GM23338 (cell line): Measurements from ENCODE around the gene PSTK. TPM values are rescaled to one million over a fixed set of nuclear protein-coding genes. Genes with fewer than 3 reads are reported as not detected.

Source experiments
- ATAC-seq: fragments of 200-7000 bp; cut with Tn5 transposase; 3 replicates; pipeline ENCODE4 v1.9.1; 2020
- DNase-seq: peaks from one replicate; pipeline ENCODE4 v3.0.0-alpha.2; 2015; ENCODE audit warnings: low spot score
- H2AFZ ChIP-seq: fragments of 200-600 bp; sonication (generic); 2 replicates; pipeline ENCODE4 v1.8.0; 2016; ENCODE audit warnings: antibody characterized with exemption, mild to moderate bottlenecking, moderate library complexity
- H3F3A ChIP-seq: fragments of 200-600 bp; sonication (generic); replicated peaks from 2 replicates; pipeline ENCODE4 v1.8.0; 2017; ENCODE audit warnings: antibody characterized with exemption, mixed run types, low read depth
- H3K27ac ChIP-seq: fragments of 200-600 bp; sonication (generic); 2 replicates; pipeline ENCODE4 v1.6.1; 2016; ENCODE audit warnings: low read depth
- H3K27me3 ChIP-seq: fragments of 200-600 bp; sonication (generic); 2 replicates; pipeline ENCODE4 v1.8.0; 2016; ENCODE audit warnings: mild to moderate bottlenecking, mixed run types, moderate library complexity; ENCODE audit not compliant: insufficient read depth
- H3K36me3 ChIP-seq: fragments of 200-600 bp; sonication (generic); 2 replicates; pipeline ENCODE4 v1.8.0; 2016; ENCODE audit warnings: mild to moderate bottlenecking; ENCODE audit not compliant: insufficient read depth
- H3K4me1 ChIP-seq: fragments of 200-600 bp; sonication (generic); 2 replicates; pipeline ENCODE4 v1.8.0; 2016; ENCODE audit warnings: mild to moderate bottlenecking, moderate library complexity; ENCODE audit not compliant: insufficient read depth
- H3K4me2 ChIP-seq: fragments of 200-600 bp; sonication (generic); 2 replicates; pipeline ENCODE4 v1.7.1; 2017; ENCODE audit warnings: mixed run types
- H3K4me3 ChIP-seq: fragments of 200-600 bp; sonication (generic); 2 replicates; pipeline ENCODE4 v1.6.1; 2016; ENCODE audit warnings: mixed run types
- H3K79me2 ChIP-seq: fragments of 200-600 bp; sonication (generic); replicated peaks from 2 replicates; pipeline ENCODE4 v1.8.0; 2017; ENCODE audit warnings: mild to moderate bottlenecking; ENCODE audit not compliant: insufficient read depth
- H3K9me2 ChIP-seq: fragments of 200-600 bp; sonication (generic); 2 replicates; pipeline ENCODE4 v1.8.0; 2017; ENCODE audit not compliant: insufficient read depth
- H4K20me1 ChIP-seq: fragments of 200-600 bp; sonication (generic); replicated peaks from 2 replicates; pipeline ENCODE4 v1.8.0; 2017; ENCODE audit warnings: mild to moderate bottlenecking; ENCODE audit not compliant: insufficient read depth
- H3K27ac Mint-ChIP-seq: 2 replicates; pipeline ENCODE4 v1.8.0; 2020; ENCODE audit warnings: inconsistent platforms, mild to moderate bottlenecking, moderate library complexity, mixed read lengths
- H3K27me3 Mint-ChIP-seq: 3 replicates; pipeline ENCODE4 v1.8.0; 2022; ENCODE audit warnings: low read depth, mild to moderate bottlenecking, moderate library complexity, mixed read lengths, inconsistent platforms; ENCODE audit not compliant: insufficient read depth, poor library complexity
- H3K36me3 Mint-ChIP-seq: 3 replicates; pipeline ENCODE4 v1.8.0; 2021; ENCODE audit warnings: low read depth, mild to moderate bottlenecking, inconsistent platforms, moderate library complexity, mixed read lengths
- H3K4me1 Mint-ChIP-seq: 3 replicates; pipeline ENCODE4 v1.8.0; 2020; ENCODE audit warnings: mild to moderate bottlenecking, inconsistent platforms, mixed read lengths
- H3K4me3 Mint-ChIP-seq: 3 replicates; pipeline ENCODE4 v1.8.0; 2021; ENCODE audit warnings: moderate library complexity, mild to moderate bottlenecking, inconsistent platforms, mixed read lengths
- H3K9me3 Mint-ChIP-seq: 3 replicates; pipeline ENCODE4 v1.8.0; 2020; ENCODE audit warnings: moderate library complexity, mild to moderate bottlenecking, inconsistent platforms, mixed read lengths
- CREB1 ChIP-seq: fragments of 250-450 bp; sonication (Bioruptor Pico); IDR thresholded peaks from 2 replicates; pipeline ENCODE4 v1.5.0; 2020; ENCODE audit warnings: low read depth, mild to moderate bottlenecking, moderate library complexity
- ETS1 ChIP-seq: IDR thresholded peaks from 2 replicates; pipeline ENCODE4 v1.6.1; 2016; ENCODE audit warnings: antibody characterized with exemption
- EZH2 ChIP-seq: fragments of 200-600 bp; sonication (generic); IDR thresholded peaks from one replicate; pipeline ENCODE4 v1.8.0; 2017; ENCODE audit warnings: antibody characterized with exemption, mild to moderate bottlenecking, low read depth; ENCODE audit not compliant: unreplicated experiment
- EZH2phosphoT487 ChIP-seq: fragments of 200-600 bp; sonication (generic); IDR thresholded peaks from one replicate; pipeline ENCODE4 v1.8.1; 2018; ENCODE audit warnings: antibody characterized with exemption; ENCODE audit not compliant: unreplicated experiment
- NANOG ChIP-seq: IDR thresholded peaks from 2 replicates; pipeline ENCODE4 v1.6.1; 2016; ENCODE audit warnings: antibody characterized with exemption, borderline replicate concordance
- POLR2AphosphoS5 ChIP-seq: IDR thresholded peaks from 2 replicates; pipeline ENCODE4 v1.6.1; 2016; ENCODE audit warnings: antibody characterized with exemption, low read depth
- STAT1 ChIP-seq: IDR thresholded peaks from one replicate; pipeline ENCODE4 v1.6.1; 2016; ENCODE audit warnings: antibody characterized with exemption; ENCODE audit not compliant: unreplicated experiment
- ZNF114 ChIP-seq: fragments of 250-450 bp; sonication (Bioruptor Pico); IDR thresholded peaks from 2 replicates; pipeline ENCODE4 v1.5.0; 2020; ENCODE audit warnings: mild to moderate bottlenecking, moderate library complexity
- ZNF331 ChIP-seq: fragments of 250-450 bp; sonication (Bioruptor Pico); IDR thresholded peaks from 2 replicates; pipeline ENCODE4 v1.5.0; 2020; ENCODE audit warnings: low read depth, mild to moderate bottlenecking, moderate library complexity
- polyA plus RNA-seq: library from polyadenylated mRNA; unstranded; fragments of >200 nt; fragmentation: Nextera tagmentation; extraction: Ambion mirVana; gene quantifications from 2 replicates; pipeline ENCODE4 v1.2.1, GENCODE V29; 2016
- total RNA-seq: library from RNA; depleted of rRNA; stranded (reverse); fragments of >200 nt; shearing (Covaris generic); gene quantifications from 2 replicates; pipeline ENCODE4 v1.2.3, GENCODE V29; 2014
- TF ChIP-seq, protein P1 (sequence below): fragments of 250-450 bp; sonication (Bioruptor Pico); IDR thresholded peaks from 2 replicates; pipeline ENCODE4 v1.5.0; 2020; ENCODE audit warnings: mild to moderate bottlenecking, moderate library complexity
- TF ChIP-seq, protein P2 (sequence below), 2 experiments: fragments of 200-600 bp in 1 of 2; sonication (generic) in 1 of 2; conservative IDR thresholded peaks; 2 replicates each; pipeline versions ENCODE4 v1.5.1 to v1.6.1; 2016 to 2017; ENCODE audit warnings: antibody characterized with exemption in 2 of 2, low read depth in 2 of 2, mild to moderate bottlenecking in 2 of 2, moderate library complexity in 1 of 2

The PSTK gene
- total and polyA plus RNA-seq, 2 experiments from 2014 or later: 2.3 to 9.3 TPM

- H3K4me1 Mint-ChIP-seq: peaks cover 29% of the 10 kb centered on the region
- H3K27me3 Mint-ChIP-seq: peaks cover 33% of the 10 kb centered on the region
- Histone ChIP-seq H4K20me1 (no peaks in the 10 kb centered on the region; the same call in 1 of the 2 replicates), H3K79me2 (peaks cover 51% of the 10 kb centered on the region), H3K36me3 (no peaks in the 10 kb centered on the region), H3K27me3 (peaks cover 26% of the 10 kb centered on the region), H3K4me2 (peak within 1 kb of the TSS; percentile 96), H3K4me3 (peak within 1 kb of the TSS; percentile 98), H3K4me1 (peaks cover 13% of the 10 kb centered on the region), H3K27ac (peak within 1 kb of the TSS; percentile 88; the same call in 1 of the 2 replicates), H3K9me2 (no peaks in the 10 kb centered on the region), H3F3A (no peaks in the 10 kb centered on the region), H2AFZ (peak within 1 kb of the TSS; percentile 92)
- ATAC-seq (peak; percentile 95), DNase-seq (peak; percentile 99)
- H3K4me3 Mint-ChIP-seq: peak within 1 kb of the TSS; percentile 96
- H3K9me3 Mint-ChIP-seq: no peaks in the 10 kb centered on the region; the same call in 2 of the 3 replicates
- TF ChIP-seq EZH2: no peak
- TF ChIP-seq CREB1 (CRISPR knock-in tag): peak; percentile 80
- TF ChIP-seq, protein P1, sequence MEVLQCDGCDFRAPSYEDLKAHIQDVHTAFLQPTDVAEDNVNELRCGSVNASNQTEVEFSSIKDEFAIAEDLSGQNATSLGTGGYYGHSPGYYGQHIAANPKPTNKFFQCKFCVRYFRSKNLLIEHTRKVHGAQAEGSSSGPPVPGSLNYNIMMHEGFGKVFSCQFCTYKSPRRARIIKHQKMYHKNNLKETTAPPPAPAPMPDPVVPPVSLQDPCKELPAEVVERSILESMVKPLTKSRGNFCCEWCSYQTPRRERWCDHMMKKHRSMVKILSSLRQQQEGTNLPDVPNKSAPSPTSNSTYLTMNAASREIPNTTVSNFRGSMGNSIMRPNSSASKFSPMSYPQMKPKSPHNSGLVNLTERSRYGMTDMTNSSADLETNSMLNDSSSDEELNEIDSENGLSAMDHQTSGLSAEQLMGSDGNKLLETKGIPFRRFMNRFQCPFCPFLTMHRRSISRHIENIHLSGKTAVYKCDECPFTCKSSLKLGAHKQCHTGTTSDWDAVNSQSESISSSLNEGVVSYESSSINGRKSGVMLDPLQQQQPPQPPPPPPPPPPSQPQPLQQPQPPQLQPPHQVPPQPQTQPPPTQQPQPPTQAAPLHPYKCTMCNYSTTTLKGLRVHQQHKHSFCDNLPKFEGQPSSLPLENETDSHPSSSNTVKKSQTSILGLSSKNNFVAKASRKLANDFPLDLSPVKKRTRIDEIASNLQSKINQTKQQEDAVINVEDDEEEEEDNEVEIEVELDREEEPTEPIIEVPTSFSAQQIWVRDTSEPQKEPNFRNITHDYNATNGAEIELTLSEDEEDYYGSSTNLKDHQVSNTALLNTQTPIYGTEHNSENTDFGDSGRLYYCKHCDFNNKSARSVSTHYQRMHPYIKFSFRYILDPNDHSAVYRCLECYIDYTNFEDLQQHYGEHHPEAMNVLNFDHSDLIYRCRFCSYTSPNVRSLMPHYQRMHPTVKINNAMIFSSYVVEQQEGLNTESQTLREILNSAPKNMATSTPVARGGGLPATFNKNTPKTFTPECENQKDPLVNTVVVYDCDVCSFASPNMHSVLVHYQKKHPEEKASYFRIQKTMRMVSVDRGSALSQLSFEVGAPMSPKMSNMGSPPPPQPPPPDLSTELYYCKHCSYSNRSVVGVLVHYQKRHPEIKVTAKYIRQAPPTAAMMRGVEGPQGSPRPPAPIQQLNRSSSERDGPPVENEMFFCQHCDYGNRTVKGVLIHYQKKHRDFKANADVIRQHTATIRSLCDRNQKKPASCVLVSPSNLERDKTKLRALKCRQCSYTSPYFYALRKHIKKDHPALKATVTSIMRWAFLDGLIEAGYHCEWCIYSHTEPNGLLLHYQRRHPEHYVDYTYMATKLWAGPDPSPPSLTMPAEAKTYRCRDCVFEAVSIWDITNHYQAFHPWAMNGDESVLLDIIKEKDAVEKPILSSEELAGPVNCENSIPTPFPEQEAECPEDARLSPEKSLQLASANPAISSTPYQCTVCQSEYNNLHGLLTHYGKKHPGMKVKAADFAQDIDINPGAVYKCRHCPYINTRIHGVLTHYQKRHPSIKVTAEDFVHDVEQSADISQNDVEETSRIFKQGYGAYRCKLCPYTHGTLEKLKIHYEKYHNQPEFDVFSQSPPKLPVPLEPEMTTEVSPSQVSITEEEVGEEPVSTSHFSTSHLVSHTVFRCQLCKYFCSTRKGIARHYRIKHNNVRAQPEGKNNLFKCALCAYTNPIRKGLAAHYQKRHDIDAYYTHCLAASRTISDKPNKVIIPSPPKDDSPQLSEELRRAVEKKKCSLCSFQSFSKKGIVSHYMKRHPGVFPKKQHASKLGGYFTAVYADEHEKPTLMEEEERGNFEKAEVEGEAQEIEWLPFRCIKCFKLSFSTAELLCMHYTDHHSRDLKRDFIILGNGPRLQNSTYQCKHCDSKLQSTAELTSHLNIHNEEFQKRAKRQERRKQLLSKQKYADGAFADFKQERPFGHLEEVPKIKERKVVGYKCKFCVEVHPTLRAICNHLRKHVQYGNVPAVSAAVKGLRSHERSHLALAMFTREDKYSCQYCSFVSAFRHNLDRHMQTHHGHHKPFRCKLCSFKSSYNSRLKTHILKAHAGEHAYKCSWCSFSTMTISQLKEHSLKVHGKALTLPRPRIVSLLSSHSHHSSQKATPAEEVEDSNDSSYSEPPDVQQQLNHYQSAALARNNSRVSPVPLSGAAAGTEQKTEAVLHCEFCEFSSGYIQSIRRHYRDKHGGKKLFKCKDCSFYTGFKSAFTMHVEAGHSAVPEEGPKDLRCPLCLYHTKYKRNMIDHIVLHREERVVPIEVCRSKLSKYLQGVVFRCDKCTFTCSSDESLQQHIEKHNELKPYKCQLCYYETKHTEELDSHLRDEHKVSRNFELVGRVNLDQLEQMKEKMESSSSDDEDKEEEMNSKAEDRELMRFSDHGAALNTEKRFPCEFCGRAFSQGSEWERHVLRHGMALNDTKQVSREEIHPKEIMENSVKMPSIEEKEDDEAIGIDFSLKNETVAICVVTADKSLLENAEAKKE: no peak
- no peak for TF ChIP-seq NANOG
- no peak for TF ChIP-seq STAT1
- no peak for TF ChIP-seq ZNF331 (CRISPR knock-in tag)
- TF ChIP-seq POLR2AphosphoS5: peak; percentile 89
- TF ChIP-seq, protein P2, sequence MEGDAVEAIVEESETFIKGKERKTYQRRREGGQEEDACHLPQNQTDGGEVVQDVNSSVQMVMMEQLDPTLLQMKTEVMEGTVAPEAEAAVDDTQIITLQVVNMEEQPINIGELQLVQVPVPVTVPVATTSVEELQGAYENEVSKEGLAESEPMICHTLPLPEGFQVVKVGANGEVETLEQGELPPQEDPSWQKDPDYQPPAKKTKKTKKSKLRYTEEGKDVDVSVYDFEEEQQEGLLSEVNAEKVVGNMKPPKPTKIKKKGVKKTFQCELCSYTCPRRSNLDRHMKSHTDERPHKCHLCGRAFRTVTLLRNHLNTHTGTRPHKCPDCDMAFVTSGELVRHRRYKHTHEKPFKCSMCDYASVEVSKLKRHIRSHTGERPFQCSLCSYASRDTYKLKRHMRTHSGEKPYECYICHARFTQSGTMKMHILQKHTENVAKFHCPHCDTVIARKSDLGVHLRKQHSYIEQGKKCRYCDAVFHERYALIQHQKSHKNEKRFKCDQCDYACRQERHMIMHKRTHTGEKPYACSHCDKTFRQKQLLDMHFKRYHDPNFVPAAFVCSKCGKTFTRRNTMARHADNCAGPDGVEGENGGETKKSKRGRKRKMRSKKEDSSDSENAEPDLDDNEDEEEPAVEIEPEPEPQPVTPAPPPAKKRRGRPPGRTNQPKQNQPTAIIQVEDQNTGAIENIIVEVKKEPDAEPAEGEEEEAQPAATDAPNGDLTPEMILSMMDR (conservative IDR thresholded peaks at IDR 0.05; ENCODE audit: low read depth in 2 of 2): no peak
- no peak for TF ChIP-seq ZNF114 (CRISPR knock-in tag)
- TF ChIP-seq ETS1: peak; percentile 53
- TF ChIP-seq EZH2phosphoT487: no peak
- peak within 1 kb of the TSS; percentile 97 for H3K27ac Mint-ChIP-seq
- peaks cover 26% of the 10 kb centered on the region for H3K36me3 Mint-ChIP-seq
Measured at GRCh38 chr10:123008355-123009104, 28.3 kb downstream of the PSTK start, which contains the start of the genes ACADSB and IKZF5. TSS of gene ACADSB (plus strand) at chr10:123009006. CDS start at chr10:123009030, 24 bp downstream. TSS of gene IKZF5 (minus strand) at chr10:123008795. CDS start at chr10:122998625, 10,170 bp downstream.
